Stimulated activated CD4-positive, alpha-beta T cell treated with anti-CD3 and anti-CD28 coated beads, Interleukin-15, amount 100 ng/mL, for 24 hours (primary cell): ENCODE results near the gene PCBP2.

Experiments used
- DNase-seq: peaks from one replicate; pipeline ENCODE4 v3.0.0-alpha.2; 2020

Gene PCBP2

DNA sequence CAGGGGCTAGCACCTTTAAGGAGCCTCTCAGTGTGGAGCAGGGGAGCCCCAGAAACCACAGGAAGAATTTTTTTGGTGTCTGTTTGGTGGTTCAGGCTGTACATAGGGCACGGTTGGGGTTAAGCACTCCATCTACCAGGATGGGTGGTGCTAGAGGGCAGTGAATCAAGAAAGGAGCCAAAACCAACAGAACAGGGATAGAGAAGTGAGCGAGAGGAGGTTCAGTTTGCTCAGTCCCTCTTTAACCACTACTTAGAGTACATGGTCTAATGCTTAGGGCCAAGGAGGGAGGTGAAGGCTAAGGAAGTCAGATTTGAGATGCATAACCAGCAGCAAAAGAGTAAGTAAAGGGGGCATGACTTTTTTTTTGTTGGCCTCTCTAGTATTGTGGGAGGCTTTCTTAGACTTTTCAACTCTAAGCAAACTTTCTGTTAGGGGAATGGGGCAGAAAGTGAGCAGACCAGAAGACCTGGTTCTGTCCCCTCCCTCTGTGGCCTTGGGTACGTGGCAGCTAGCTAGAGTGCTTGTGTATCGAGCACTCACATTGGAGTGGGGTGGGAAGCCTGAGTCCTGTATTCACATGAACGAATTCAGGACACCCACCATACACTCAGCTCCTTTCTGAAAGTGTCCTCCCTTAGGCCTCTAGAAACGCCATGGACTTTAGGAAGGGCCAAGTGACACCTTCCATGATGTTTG, 62.0 kb downstream of the PCBP2 start:
- DNase-seq, result no peak

- DNase-seq, result no peak
Measured at GRCh38 chr12:53514628-53515290, 62.9 kb downstream of the PCBP2 start.

- DNase-seq, result no peak
Measured at GRCh38 chr12:53515291-53515680, 63.4 kb downstream of the PCBP2 start.

- DNase-seq, result no peak
Measured at GRCh38 chr12:53516758-53517455, 65.0 kb downstream of the PCBP2 start.

DNA sequence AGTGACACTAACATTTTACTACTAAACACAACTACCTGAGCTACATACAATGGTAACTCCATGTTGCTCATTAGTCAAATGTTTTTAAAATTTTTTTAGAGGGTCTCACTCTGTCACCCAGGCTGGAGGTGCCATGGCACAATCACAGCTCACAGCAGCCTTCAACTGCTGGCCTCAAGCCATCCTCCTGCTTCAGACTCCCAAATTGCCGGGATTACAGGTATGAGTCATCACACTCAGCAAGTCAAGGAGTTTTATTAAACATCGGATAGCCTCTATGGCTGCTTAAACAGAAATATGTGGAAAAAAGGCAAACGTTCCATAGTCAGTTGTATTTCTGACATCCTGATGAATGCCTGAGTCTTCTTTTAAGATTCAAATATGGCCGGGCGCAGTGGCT, 66.5 kb downstream of the PCBP2 start:
- no peak for DNase-seq

DNA sequence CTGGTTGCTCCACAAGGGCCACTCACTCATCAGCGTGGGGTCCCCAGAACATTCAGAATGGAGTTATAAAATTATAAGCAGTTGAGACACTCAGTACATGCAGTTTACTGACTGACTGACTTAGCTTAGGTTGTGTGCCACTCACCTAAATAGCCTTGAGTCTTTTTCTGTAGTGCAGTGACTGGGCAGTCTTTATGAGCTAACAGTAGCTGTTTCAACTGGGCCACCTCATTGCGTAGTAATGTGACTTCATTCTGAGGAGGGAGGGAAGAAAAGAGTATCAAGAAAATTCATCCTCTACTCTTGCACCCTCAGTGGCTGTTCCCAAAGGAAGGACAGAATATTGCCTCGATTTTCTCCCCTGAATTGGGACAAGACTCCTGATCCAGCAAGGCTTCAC, 71.2 kb downstream of the PCBP2 start:
- DNase-seq, result no peak

DNA sequence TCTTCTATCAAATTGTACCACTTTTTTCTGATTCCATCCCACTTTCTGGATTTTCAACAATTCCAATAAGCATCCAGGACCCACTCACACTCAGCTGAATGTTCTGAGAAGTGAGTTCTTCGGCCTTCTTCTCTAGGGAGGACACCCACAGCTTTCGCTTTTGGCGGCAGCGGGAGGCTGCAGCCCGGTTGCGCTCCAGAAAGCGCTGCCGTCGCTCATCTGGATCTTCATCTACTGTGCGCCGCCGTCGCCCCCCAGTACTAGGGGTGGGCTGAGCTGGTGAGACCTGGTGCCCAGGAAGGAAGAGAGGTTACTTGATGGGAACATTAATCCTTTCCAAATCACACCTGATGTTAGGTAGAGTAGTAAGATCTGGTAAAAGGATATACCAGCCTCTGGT, 72.6 kb downstream of the PCBP2 start:
- DNase-seq, result no peak

- no peak for DNase-seq
Measured at GRCh38 chr12:53530061-53530460, 78.2 kb downstream of the PCBP2 start.
